K562 (cell line): Measurements from ENCODE around the gene SLC7A6. TPM values are rescaled to one million over a fixed set of nuclear protein-coding genes. Genes with fewer than 3 reads are reported as not detected.

Source experiments
- AFF4 ChIP-seq: sonication (generic); formaldehyde crosslinking; IDR thresholded peaks from 2 replicates; pipeline ENCODE4 v1.8.0; 2023; ENCODE audit warnings: mild to moderate bottlenecking, missing genetic modification reagents
- CREB5 ChIP-seq: fragments of 250-450 bp; sonication (Bioruptor Pico); IDR thresholded peaks from 2 replicates; pipeline ENCODE4 v1.5.0; 2020; ENCODE audit warnings: mild to moderate bottlenecking
- EZH2 ChIP-seq: IDR thresholded peaks from 2 replicates; pipeline ENCODE4 v1.6.1; 2012; ENCODE audit warnings: low read depth, mild to moderate bottlenecking, inconsistent platforms, low read length, borderline replicate concordance
- FOS ChIP-seq: IDR thresholded peaks from 3 replicates; pipeline ENCODE4 v1.6.1; 2011; ENCODE audit not compliant: insufficient read length; ENCODE audit errors: extremely low read depth
- HDAC3 ChIP-seq: fragments of 450-650 bp; IDR thresholded peaks from 2 replicates; pipeline ENCODE4 v1.6.1; 2018; ENCODE audit warnings: borderline replicate concordance, mild to moderate bottlenecking, moderate library complexity; ENCODE audit not compliant: partially characterized antibody
- KDM5B ChIP-seq: fragments of 200-600 bp; sonication (generic); IDR thresholded peaks from 2 replicates; pipeline ENCODE4 v1.6.1; 2012; ENCODE audit warnings: low read depth, mild to moderate bottlenecking, moderate library complexity, low read length, control low read depth, inconsistent platforms; ENCODE audit not compliant: insufficient replicate concordance
- POLR2H ChIP-seq: IDR thresholded peaks from 2 replicates; pipeline ENCODE4 v1.6.1; 2016; ENCODE audit warnings: missing genetic modification characterization, low read depth, mild to moderate bottlenecking, control low read depth, missing compliant biosample characterization, moderate library complexity
- STAG1 ChIP-seq: sonication (generic); formaldehyde crosslinking; IDR thresholded peaks from 2 replicates; pipeline ENCODE4 v1.5.0; 2020; ENCODE audit warnings: missing genetic modification reagents, borderline replicate concordance
- TAF1 ChIP-seq: IDR thresholded peaks from 2 replicates; pipeline ENCODE4 v1.6.1; 2011; ENCODE audit warnings: mild to moderate bottlenecking, low read length, moderate library complexity; ENCODE audit not compliant: insufficient read depth, control insufficient read depth, severe bottlenecking; ENCODE audit errors: extremely low read depth
- ZBTB8A ChIP-seq: fragments of 450-650 bp; IDR thresholded peaks from 2 replicates; pipeline ENCODE4 v1.6.1; 2018; ENCODE audit warnings: mild to moderate bottlenecking, moderate library complexity; ENCODE audit not compliant: partially characterized antibody
- ZNF224 ChIP-seq: sonication (generic); formaldehyde crosslinking; IDR thresholded peaks from 2 replicates; pipeline ENCODE4 v1.8.0; 2022; ENCODE audit warnings: mild to moderate bottlenecking, missing genetic modification reagents
- ZNF57 ChIP-seq: fragments of 450-650 bp; formaldehyde crosslinking; IDR thresholded peaks from 2 replicates; pipeline ENCODE4 v1.4.0; 2020; ENCODE audit warnings: mild to moderate bottlenecking, moderate library complexity
- polyA plus RNA-seq, 8 experiments: library from polyadenylated mRNA; depleted of rRNA in 4 of 8; stranded (reverse) in 5 of 8; unstranded in 3 of 8; fragments of >200 nt; fragmentation: Nextera tagmentation in 2 of 8; fragmentation: Illumina TruSeq in 1 of 8; extraction: Ambion mirVana in 2 of 8; extraction: Trizol in 1 of 8; gene quantifications; 2 replicates each; pipeline versions ENCODE4 v1.2.1 to v1.2.3, GENCODE V29; 2011 to 2014; ENCODE audit warnings: inconsistent platforms in 1 of 8, missing spikeins in 1 of 8
- total RNA-seq, 7 experiments: library from RNA; depleted of rRNA in 6 of 7; stranded (reverse); fragments of >200 nt in 6 of 7; fragmentation: Illumina TruSeq in 2 of 7; extraction: Trizol in 2 of 7; gene quantifications; 2 replicates each; pipeline versions ENCODE4 v1.2.1 to v1.2.3, GENCODE V29; 2011 to 2021; ENCODE audit warnings: low replicate concordance in 1 of 7
- TF ChIP-seq, protein P1 (sequence below): fragments of 150-350 bp; conservative IDR thresholded peaks from 2 replicates; pipeline ENCODE4 v1.6.1; 2014; ENCODE audit warnings: low read length
- TF ChIP-seq, protein P2 (sequence below), 2 experiments: fragments of 450-650 bp; IDR thresholded peaks; 2 replicates each; pipeline ENCODE4 v1.6.1; 2016
- TF ChIP-seq, protein P3 (sequence below): fragments of 250-450 bp; sonication (Bioruptor Pico); IDR thresholded peaks from 2 replicates; pipeline ENCODE4 v1.8.0; 2022; ENCODE audit warnings: inconsistent platforms

Gene SLC7A6
- total and polyA plus RNA-seq, 9 of the 15 experiments (the other 6 are each of a cell fraction or from before 2014, with no cell fraction given) = 12.6 to 60.1 (median 29.8) TPM

DNA sequence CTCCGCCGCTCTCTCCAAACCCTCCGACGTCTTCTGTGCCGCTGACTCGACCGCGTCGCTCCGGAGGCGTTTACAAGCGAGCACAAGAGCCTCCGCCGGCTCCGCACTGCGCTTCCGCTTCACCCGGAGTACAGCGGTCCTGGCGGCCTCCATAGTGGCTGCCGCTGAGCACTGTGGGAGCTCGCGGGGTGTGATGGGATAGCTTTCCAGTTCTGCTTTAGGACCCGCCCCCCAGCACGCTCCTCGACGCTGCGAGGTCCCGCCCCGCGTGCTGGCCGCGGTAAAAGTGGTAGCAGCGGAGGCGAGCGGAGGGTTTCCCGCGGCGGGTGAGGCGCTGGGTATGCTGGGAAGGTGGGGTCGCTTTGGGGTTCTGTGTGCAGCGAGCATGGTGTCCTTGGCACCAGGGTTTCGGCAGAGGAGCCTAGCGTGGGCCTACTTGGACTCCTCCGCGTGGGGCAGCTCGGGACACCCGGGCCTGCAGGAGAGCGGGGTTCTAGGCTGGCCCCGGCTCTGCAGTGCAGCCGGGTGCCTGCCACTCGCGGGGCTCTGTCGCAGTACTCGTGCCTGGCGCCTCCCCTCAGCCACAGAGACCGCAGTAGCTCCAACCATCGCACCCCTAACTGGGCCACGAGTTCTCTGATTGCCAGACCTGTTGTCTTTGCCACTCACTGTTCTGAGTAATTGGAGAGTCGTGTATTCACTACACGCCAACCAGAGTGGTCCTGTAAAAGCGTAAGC, 46.6 kb downstream of the SLC7A6 start, which contains the start of the genes PRMT7 and SLC7A6OS (continued):
- TF ChIP-seq STAG1 (CRISPR knock-in tag) (no peak; the same call in 1 of the 2 replicates), AFF4 (no peak; the same call in 1 of the 2 replicates), ZNF57 (CRISPR knock-in tag) (no peak), ZNF224 (peak; percentile 65; the same call in 1 of the 2 replicates), EZH2 (no peak), FOS (no peak), KDM5B (peak; percentile 96), ZBTB8A (no peak), CREB5 (CRISPR knock-in tag) (no peak), TAF1 (peak; percentile 88), HDAC3 (no peak), POLR2H (tag) (peak; percentile 43; the same call in 1 of the 2 replicates)
- TF ChIP-seq, protein P1, sequence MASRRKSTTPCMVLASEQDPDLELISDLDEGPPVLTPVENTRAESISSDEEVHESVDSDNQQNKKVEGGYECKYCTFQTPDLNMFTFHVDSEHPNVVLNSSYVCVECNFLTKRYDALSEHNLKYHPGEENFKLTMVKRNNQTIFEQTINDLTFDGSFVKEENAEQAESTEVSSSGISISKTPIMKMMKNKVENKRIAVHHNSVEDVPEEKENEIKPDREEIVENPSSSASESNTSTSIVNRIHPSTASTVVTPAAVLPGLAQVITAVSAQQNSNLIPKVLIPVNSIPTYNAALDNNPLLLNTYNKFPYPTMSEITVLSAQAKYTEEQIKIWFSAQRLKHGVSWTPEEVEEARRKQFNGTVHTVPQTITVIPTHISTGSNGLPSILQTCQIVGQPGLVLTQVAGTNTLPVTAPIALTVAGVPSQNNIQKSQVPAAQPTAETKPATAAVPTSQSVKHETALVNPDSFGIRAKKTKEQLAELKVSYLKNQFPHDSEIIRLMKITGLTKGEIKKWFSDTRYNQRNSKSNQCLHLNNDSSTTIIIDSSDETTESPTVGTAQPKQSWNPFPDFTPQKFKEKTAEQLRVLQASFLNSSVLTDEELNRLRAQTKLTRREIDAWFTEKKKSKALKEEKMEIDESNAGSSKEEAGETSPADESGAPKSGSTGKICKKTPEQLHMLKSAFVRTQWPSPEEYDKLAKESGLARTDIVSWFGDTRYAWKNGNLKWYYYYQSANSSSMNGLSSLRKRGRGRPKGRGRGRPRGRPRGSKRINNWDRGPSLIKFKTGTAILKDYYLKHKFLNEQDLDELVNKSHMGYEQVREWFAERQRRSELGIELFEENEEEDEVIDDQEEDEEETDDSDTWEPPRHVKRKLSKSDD = no peak
- TF ChIP-seq, protein P2, sequence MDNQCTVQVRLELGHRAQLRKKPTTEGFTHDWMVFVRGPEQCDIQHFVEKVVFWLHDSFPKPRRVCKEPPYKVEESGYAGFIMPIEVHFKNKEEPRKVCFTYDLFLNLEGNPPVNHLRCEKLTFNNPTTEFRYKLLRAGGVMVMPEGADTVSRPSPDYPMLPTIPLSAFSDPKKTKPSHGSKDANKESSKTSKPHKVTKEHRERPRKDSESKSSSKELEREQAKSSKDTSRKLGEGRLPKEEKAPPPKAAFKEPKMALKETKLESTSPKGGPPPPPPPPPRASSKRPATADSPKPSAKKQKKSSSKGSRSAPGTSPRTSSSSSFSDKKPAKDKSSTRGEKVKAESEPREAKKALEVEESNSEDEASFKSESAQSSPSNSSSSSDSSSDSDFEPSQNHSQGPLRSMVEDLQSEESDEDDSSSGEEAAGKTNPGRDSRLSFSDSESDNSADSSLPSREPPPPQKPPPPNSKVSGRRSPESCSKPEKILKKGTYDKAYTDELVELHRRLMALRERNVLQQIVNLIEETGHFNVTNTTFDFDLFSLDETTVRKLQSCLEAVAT (IDR thresholded peaks at IDR 0.05) = no peak
- TF ChIP-seq, protein P3, sequence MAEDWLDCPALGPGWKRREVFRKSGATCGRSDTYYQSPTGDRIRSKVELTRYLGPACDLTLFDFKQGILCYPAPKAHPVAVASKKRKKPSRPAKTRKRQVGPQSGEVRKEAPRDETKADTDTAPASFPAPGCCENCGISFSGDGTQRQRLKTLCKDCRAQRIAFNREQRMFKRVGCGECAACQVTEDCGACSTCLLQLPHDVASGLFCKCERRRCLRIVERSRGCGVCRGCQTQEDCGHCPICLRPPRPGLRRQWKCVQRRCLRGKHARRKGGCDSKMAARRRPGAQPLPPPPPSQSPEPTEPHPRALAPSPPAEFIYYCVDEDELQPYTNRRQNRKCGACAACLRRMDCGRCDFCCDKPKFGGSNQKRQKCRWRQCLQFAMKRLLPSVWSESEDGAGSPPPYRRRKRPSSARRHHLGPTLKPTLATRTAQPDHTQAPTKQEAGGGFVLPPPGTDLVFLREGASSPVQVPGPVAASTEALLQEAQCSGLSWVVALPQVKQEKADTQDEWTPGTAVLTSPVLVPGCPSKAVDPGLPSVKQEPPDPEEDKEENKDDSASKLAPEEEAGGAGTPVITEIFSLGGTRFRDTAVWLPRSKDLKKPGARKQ (CRISPR knock-in tag) = no peak
